ENCODE data around the gene PPP1R3C. TPM values are rescaled to one million over a fixed set of nuclear protein-coding genes. Genes with fewer than 3 reads are reported as not detected.

Gene PPP1R3C
- total RNA-seq, result 47.3 TPM

GRCh38 chr10:91632671-91633550, at the start of gene PPP1R3C:
TSS of gene PPP1R3C (minus strand) at chr10:91633071. CDS start at chr10:91632969, 102 bp downstream.

Other genes starting within 250 kb of the PPP1R3C start
- gene HECTD2, start 222.7 kb downstream of the PPP1R3C start, total RNA-seq, result 53.7 TPM
- gene TNKS2, start 165.4 kb upstream of the PPP1R3C start, total RNA-seq, result 80.5 TPM